SH-SY5Y (cell line): ENCODE results near the gene COX19.

Source experiments
- GATA2 ChIP-seq: IDR thresholded peaks from 2 replicates; pipeline ENCODE4 v1.6.1; 2011; ENCODE audit warnings: mild to moderate bottlenecking, low read depth, low read length
- GATA3 ChIP-seq: IDR thresholded peaks from 2 replicates; pipeline ENCODE4 v1.6.1; 2011; ENCODE audit warnings: low read depth, mild to moderate bottlenecking, low read length, moderate library complexity

DNA sequence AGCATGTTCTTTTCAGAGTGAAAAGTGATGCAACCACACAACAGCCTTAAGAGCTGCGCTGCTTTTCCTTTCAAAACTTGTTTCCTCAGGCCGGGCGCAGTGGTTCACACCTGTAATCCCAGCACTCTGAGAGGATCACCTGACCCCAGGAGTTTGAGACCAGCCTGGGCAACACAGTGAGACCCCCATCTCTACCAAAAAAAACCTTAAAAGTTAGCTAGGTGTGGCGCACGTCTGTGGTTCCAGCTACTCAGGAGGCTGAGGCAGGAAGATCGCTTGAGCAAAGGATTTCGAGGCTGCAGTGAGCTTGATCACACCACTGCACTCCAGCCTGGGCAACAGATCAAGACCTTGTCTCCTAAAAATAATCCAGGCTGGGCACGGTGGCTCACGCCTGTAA, 2.0 kb downstream of the COX19 start:
- TF ChIP-seq GATA3 (no peak), GATA2 (no peak)
